Bronchial epithelial cell (primary cell): Measurements from ENCODE around the gene MEI1. TPM values are rescaled to one million over a fixed set of nuclear protein-coding genes. Genes with fewer than 3 reads are reported as not detected.

Experiments
- DNase-seq: peaks from one replicate; pipeline ENCODE4 v3.0.0-alpha.2; 2010; ENCODE audit warnings: low read depth
- FAIRE-seq: peaks from 2 replicates; lab custom pipeline; 2011; peaks lifted over from hg19 to GRCh38; lab: Jason Lieb, UNC
- H3K27me3 ChIP-seq: 2 replicates; pipeline ENCODE4 v1.5.1; 2011; ENCODE audit warnings: low read length; ENCODE audit not compliant: control insufficient read depth, insufficient read depth
- H3K36me3 ChIP-seq: 2 replicates; pipeline ENCODE4 v1.5.1; 2011; ENCODE audit warnings: low read length; ENCODE audit not compliant: control insufficient read depth, insufficient read depth
- H3K4me3 ChIP-seq: 2 replicates; pipeline ENCODE4 v1.5.1; 2011; ENCODE audit warnings: mild to moderate bottlenecking, low read depth, low read length, control low read depth
- total RNA-seq: library from RNA; depleted of rRNA; stranded (reverse); fragments of >200 nt; gene quantifications from 2 replicates; pipeline ENCODE4 v1.2.1, GENCODE V29; 2014
- TF ChIP-seq, protein P1 (sequence below): IDR thresholded peaks from 2 replicates; pipeline ENCODE4 v1.5.1; 2011; ENCODE audit warnings: mild to moderate bottlenecking, moderate library complexity, low read length, control low read depth, inconsistent platforms; ENCODE audit not compliant: insufficient read depth, severe bottlenecking

The MEI1 gene
- total RNA-seq, 1 donor from 2014 or later: not detected

DNA sequence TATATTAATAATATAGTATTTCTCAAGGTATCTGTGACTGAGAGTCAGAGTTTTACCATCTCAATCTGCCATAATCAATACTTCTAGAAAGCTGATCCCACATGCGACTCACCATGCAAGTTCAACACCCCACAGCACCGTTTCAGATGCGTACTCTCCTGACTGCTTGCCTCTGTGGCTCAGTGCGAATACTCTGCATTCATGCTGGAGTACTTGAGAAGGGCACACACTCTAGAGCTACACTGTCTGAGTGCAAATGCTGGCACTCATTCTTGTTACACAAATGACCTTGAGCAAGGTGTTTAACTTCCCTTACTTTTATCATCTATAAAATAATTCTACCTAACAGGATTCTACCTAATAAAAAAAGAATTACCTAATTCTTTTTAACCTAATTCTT is 23.2 kb upstream of the MEI1 start:
- H3K36me3 ChIP-seq: peaks cover 22% of the 10 kb centered on the region
- no peak overlapping the region for H3K4me3 ChIP-seq
- DNase-seq: no peak
- no peaks in the 10 kb centered on the region for H3K27me3 ChIP-seq
- no peak for FAIRE-seq
- TF ChIP-seq, protein P1, sequence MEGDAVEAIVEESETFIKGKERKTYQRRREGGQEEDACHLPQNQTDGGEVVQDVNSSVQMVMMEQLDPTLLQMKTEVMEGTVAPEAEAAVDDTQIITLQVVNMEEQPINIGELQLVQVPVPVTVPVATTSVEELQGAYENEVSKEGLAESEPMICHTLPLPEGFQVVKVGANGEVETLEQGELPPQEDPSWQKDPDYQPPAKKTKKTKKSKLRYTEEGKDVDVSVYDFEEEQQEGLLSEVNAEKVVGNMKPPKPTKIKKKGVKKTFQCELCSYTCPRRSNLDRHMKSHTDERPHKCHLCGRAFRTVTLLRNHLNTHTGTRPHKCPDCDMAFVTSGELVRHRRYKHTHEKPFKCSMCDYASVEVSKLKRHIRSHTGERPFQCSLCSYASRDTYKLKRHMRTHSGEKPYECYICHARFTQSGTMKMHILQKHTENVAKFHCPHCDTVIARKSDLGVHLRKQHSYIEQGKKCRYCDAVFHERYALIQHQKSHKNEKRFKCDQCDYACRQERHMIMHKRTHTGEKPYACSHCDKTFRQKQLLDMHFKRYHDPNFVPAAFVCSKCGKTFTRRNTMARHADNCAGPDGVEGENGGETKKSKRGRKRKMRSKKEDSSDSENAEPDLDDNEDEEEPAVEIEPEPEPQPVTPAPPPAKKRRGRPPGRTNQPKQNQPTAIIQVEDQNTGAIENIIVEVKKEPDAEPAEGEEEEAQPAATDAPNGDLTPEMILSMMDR: no peak

DNA sequence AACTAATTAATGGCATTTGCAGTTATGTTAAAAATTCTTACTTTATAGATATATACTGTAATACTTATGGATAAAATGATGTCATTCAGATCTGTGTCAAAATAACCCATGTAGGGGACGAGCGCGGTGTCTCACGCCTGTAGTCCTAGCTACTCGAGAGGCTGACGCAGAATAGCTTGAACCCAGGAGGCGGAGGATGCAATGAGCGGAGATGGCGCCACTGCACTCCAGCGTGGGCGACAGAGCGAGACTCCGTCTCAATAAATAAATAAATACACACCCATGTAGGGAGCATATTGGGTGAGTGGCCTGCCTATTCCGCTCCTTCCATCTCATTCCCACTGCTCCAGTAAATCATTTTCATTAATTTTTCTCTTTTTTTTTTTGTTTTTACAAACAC is 17.7 kb upstream of the MEI1 start:
- DNase-seq (no peak), FAIRE-seq (no peak)
- H3K27me3 ChIP-seq: no peaks in the 10 kb centered on the region
- peak overlapping the region; percentile 88 for H3K4me3 ChIP-seq
- H3K36me3 ChIP-seq: peaks cover 17% of the 10 kb centered on the region
- TF ChIP-seq, protein P1: no peak

DNA sequence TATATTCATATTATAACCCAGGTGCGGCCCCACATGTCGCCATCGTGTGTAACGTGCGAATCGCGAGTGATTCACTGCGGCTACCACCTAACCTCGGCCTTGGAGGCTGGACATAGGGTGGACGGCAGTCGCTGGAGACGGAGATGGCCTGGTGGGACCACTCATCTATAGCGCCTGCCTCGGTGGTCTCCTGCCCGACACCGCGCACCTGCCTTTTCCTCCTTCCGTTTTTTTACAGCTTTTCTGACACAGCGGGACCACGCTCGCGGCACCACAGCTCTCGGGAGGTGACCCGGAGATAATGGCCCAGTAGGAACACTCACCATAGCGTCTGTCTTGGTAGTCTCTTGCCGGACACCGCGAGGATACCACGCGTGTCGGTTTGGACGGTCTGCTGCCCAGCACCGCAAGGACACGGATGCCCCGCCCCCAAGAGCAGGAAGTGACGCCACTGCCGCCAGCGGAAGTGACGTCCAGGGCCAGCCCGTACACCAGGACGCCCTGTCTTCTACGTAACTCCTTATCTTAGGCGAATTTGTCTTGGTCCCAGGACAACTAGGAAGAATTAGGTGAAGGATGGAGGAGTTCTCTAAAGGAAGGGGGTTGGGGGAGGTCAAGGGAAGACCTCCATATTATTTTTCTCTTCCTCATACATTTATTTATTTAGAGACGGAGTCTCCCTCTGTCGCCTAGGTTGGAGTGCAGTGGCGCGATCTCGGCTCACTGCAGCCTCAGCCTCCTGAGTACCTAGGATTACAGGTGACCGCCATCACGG is 17.1 kb upstream of the MEI1 start:
- Histone ChIP-seq H3K27me3 (no peaks in the 10 kb centered on the region), H3K36me3 (peaks cover 17% of the 10 kb centered on the region), H3K4me3 (peak overlapping the region; percentile 88)
- no peak for FAIRE-seq
- TF ChIP-seq, protein P1: no peak
- peak; percentile 68 for DNase-seq

DNA sequence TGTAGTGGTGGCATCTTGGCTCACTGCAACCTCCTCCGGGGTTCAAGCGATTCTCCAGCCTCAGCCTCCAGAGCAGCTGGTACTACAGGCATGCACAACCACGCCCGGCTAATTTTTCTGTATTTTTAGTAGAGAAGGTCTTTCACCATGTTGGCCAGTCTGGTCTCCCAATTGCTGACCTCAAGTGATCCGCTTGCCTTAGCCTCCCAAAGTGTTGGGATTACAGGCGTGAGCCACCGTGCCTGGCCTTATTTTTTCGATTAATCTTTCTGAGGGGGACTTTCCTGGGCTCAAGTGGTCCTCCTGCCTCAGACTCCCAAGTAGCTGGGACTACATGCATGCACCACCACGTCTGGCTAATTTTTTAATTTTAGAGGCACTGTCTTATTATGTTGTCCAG is 16.3 kb upstream of the MEI1 start:
- TF ChIP-seq, protein P1: no peak
- FAIRE-seq (no peak), DNase-seq (no peak)
- Histone ChIP-seq H3K4me3 (peak overlapping the region; percentile 88), H3K27me3 (no peaks in the 10 kb centered on the region), H3K36me3 (peaks cover 17% of the 10 kb centered on the region)

DNA sequence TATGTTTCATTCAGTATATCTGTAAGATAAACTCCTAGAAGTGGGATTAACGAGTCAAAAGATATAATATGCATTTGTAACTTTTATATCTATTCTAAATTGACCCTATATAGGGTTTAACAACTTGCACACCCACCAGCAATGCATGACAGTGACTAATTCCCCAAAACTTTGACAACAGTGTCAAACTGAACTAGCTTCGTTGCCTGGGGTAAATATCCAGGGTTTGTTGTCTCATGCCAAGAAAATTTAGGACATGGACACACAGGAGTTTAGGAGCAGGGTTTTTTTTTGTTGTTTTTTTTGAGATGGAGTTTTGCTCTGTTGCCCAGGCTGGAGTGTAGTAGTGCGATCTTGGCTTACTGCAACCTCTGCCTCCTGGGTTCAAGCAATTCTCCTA is 15.7 kb upstream of the MEI1 start:
- DNase-seq (no peak), FAIRE-seq (no peak)
- Histone ChIP-seq H3K27me3 (no peaks in the 10 kb centered on the region), H3K4me3 (no peak overlapping the region), H3K36me3 (peaks cover 12% of the 10 kb centered on the region)
- TF ChIP-seq, protein P1: no peak
